Measurements from ENCODE around the gene ZNF407. TPM values are rescaled to one million over a fixed set of nuclear protein-coding genes. Genes with fewer than 3 reads are reported as not detected.

The ZNF407 gene
- total and polyA plus RNA-seq, 2 of the 13 experiments (the other 11 are each of a cell fraction or from before 2014, with no cell fraction given): 2.3 to 8.7 TPM

DNA sequence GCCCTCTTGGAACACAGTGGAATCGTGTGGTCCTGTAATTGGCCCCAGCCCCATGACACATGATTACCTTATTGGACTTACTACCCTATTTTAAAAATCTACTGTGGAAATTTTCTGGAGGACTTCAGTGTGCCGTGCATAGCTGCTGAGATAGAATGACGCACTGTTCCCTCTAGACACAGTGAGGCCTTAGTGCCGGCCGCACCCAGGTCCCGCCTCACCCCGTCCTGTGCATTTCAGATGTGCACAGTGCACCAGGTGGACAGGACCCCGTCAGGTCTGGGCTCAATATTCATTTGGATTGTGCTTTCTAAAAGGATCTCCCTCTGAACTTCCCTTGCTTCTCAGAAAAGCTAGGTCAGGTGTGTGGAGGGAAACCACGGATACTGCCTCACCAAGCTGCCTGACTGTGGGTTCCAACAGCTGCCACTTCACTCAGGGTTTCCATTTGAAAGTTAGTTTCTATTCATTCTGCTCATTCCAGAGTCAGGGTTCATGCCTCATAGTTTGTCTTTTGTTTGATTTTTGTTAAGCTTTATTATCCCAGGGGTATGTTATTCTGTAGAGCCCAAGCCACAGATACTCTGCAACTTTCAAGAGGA lies 455.5 kb downstream of the ZNF407 start:
- FAIRE-seq (no peak), DNase-seq (ENCODE audit: low spot score) (no peak), ATAC-seq (no peak)
- no peak overlapping the region for H3K9ac ChIP-seq (ENCODE audit: insufficient read depth, low read depth, low read length)
- no peaks in the 10 kb centered on the region for H3K4me1 ChIP-seq (ENCODE audit: insufficient read depth, low read length)
- H4K20me1 ChIP-seq (ENCODE audit: insufficient read depth, low read length): no peaks in the 10 kb centered on the region
- H3K4me3 ChIP-seq (replicated peaks in 1 of 3; ENCODE audit: insufficient read depth in 1 of 3, low read depth in 2 of 3, low read length in 3 of 3): no peak overlapping the region
- in situ Hi-C loops (cut with HindIII; ENCODE audit: extremely low pct_ligation_motif_present, low pct_unique_long_range_greater_than_20kb): no loop called here
- POLR2A ChIA-PET: no interaction called here
- TF ChIP-seq ZNF605 (CRISPR knock-in tag; IDR thresholded peaks at IDR 0.05) (no peak), CCDC6 (CRISPR knock-in tag; IDR thresholded peaks at IDR 0.05) (no peak), ZNF558 (CRISPR knock-in tag; IDR thresholded peaks at IDR 0.05; ENCODE audit: borderline replicate concordance) (no peak), MXD1 (CRISPR knock-in tag; IDR thresholded peaks at IDR 0.05) (no peak), IKZF4 (CRISPR knock-in tag; IDR thresholded peaks at IDR 0.05; ENCODE audit: borderline replicate concordance, low read depth, not compliant biosample characterization) (no peak), TEF (CRISPR knock-in tag; IDR thresholded peaks at IDR 0.05) (no peak), RBAK (CRISPR knock-in tag; IDR thresholded peaks at IDR 0.05) (no peak), RARA (CRISPR knock-in tag; IDR thresholded peaks at IDR 0.05) (no peak), CAMTA2 (CRISPR knock-in tag; IDR thresholded peaks at IDR 0.05; ENCODE audit: borderline replicate concordance) (no peak), RFX5 (IDR thresholded peaks at IDR 0.05; ENCODE audit: low read depth, low read length) (no peak), ZNF710 (CRISPR knock-in tag; IDR thresholded peaks at IDR 0.05; ENCODE audit: borderline replicate concordance) (no peak), EED (CRISPR knock-in tag; IDR thresholded peaks at IDR 0.05) (no peak)
- no peak overlapping the region for H3K4me2 ChIP-seq (ENCODE audit: low read depth, low read length)
- no peaks in the 10 kb centered on the region for H3K9me3 ChIP-seq (ENCODE audit: low read length)
- BruUV-seq (replicated peaks): no TSS peak
- no peaks in the 10 kb centered on the region for H3K27me3 ChIP-seq (ENCODE audit: control insufficient read depth in 1 of 2, insufficient read depth in 2 of 2, low read length in 2 of 2)
- H3K27ac ChIP-seq (ENCODE audit: extremely low read length, insufficient read depth, low read length): no peak overlapping the region
- no peak overlapping the region for H2AFZ ChIP-seq (ENCODE audit: low read length)
- WGBS (ENCODE audit: low lambda C conversion rate): 99% methylated on average over 9 of the region's 9 CpGs
- H3K36me3 ChIP-seq (replicated peaks in 1 of 2; ENCODE audit: control insufficient read depth in 1 of 2, insufficient read depth in 2 of 2, low read length in 2 of 2): no peaks in the 10 kb centered on the region
- CTCF ChIA-PET (ENCODE audit: low intra/inter-chr PET ratio, low total read pairs): no interaction called here
- intact Hi-C loops (cut with micrococcal nuclease; ENCODE audit: unreplicated experiment): no loop called here
- H3K79me2 ChIP-seq (ENCODE audit: insufficient read depth, low read length): no peaks in the 10 kb centered on the region
